ENCODE results near the gene METTL6.

The METTL6 gene

GRCh38 chr3:15467227-15468181 is 40.2 kb upstream of the METTL6 start:
- Histone ChIP-seq H3K4me1 (ENCODE audit: control insufficient read depth, low read length) (no peaks in the 10 kb centered on the region), H3K4me2 (ENCODE audit: low read length) (no peak overlapping the region), H4K20me1 (ENCODE audit: control insufficient read depth, insufficient read depth, low read depth, low read length) (no peaks in the 10 kb centered on the region), H3K4me3 (ENCODE audit: low read length) (no peak overlapping the region), H3K27ac (ENCODE audit: low read depth, low read length) (no peak overlapping the region), H3K9me3 (ENCODE audit: control insufficient read depth, insufficient read depth, low read length) (no peaks in the 10 kb centered on the region), H3K36me3 (ENCODE audit: control insufficient read depth, low read length) (no peaks in the 10 kb centered on the region), H3K79me2 (ENCODE audit: control insufficient read depth, low read length) (no peaks in the 10 kb centered on the region), H3F3A (ENCODE audit: control insufficient read depth, insufficient read depth) (no peaks in the 10 kb centered on the region), H3K9me2 (replicated peaks; ENCODE audit: control insufficient read depth, low read length) (no peaks in the 10 kb centered on the region), H3K27me3 (ENCODE audit: control insufficient read depth, low read length) (peaks cover 20% of the 10 kb centered on the region)
- TF ChIP-seq EZH2phosphoT487 (IDR thresholded peaks at IDR 0.05; ENCODE audit: borderline replicate concordance, low read length): no peak
- no peak for TF ChIP-seq CTCF (IDR thresholded peaks at IDR 0.05; ENCODE audit: low read depth, low read length, poor library complexity, severe bottlenecking)

DNA sequence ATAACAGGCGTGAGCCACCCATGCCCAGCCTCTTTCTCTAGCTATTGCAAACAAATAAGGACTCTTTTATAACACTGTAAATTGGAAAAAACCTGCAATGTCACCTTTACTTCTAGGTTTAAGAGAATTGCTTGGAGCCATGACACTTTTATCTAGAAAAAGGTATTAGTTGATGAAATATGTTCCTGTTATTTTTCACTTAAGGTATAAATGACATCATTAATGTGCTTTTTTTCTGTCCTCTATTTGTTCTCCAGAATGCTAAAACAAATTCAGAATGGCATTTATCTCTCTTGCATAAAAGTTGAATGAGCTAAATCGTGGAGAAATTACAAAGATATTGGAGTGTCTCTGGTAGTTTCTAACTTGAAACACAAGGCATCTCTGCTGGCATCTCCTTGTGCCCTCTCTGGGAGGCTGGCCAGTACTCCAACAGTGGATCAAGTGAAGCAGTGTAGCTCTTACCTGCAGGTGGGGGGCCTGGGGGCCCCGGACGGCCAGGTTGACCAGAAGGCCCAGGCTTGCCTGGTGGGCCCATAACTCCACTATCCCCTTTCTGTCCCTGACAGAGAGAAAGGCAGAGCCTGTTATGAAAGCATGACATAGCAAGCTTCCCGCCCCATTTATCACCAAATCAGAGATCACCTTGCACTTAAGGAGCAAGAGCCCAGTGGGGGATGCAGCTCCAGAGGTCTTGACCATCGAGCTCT is 38.7 kb upstream of the METTL6 start:
- H3K4me3 ChIP-seq (ENCODE audit: low read length): no peak overlapping the region
- no peaks in the 10 kb centered on the region for H3K9me2 ChIP-seq (replicated peaks; ENCODE audit: control insufficient read depth, low read length)
- TF ChIP-seq EZH2phosphoT487 (IDR thresholded peaks at IDR 0.05; ENCODE audit: borderline replicate concordance, low read length) (no peak), CTCF (IDR thresholded peaks at IDR 0.05; ENCODE audit: low read depth, low read length, poor library complexity, severe bottlenecking) (no peak)
- no peaks in the 10 kb centered on the region for H3K9me3 ChIP-seq (ENCODE audit: control insufficient read depth, insufficient read depth, low read length)
- no peaks in the 10 kb centered on the region for H3F3A ChIP-seq (ENCODE audit: control insufficient read depth, insufficient read depth)
- no peaks in the 10 kb centered on the region for H4K20me1 ChIP-seq (ENCODE audit: control insufficient read depth, insufficient read depth, low read depth, low read length)
- H3K36me3 ChIP-seq (ENCODE audit: control insufficient read depth, low read length): no peaks in the 10 kb centered on the region
- H3K27me3 ChIP-seq (ENCODE audit: control insufficient read depth, low read length): peaks cover 17% of the 10 kb centered on the region
- no peaks in the 10 kb centered on the region for H3K79me2 ChIP-seq (ENCODE audit: control insufficient read depth, low read length)
- no peaks in the 10 kb centered on the region for H3K4me1 ChIP-seq (ENCODE audit: control insufficient read depth, low read length)
- H3K27ac ChIP-seq (ENCODE audit: low read depth, low read length): no peak overlapping the region
- H3K4me2 ChIP-seq (ENCODE audit: low read length): no peak overlapping the region

DNA sequence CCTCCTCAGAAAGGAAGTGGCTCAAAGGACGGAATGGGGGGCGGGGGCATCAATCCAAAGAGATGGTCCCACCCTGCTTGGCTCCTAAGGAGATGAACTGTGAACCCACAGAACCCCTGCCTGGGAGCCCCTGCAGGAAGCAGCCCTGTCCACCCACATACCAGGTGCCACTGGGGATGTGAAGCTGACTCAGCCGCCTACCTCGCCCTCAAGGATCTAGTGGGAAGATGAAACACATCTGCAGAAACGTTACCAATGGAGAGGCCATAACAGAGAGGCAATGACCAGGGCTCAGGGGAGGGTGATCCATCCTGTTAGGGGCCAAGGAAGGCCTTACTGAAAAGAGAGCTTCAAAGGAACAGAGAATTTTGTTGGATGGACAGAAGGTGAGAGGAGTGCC is 35.1 kb upstream of the METTL6 start:
- no peaks in the 10 kb centered on the region for H3K9me3 ChIP-seq (ENCODE audit: control insufficient read depth, insufficient read depth, low read length)
- TF ChIP-seq EZH2phosphoT487 (IDR thresholded peaks at IDR 0.05; ENCODE audit: borderline replicate concordance, low read length) (no peak), CTCF (IDR thresholded peaks at IDR 0.05; ENCODE audit: low read depth, low read length, poor library complexity, severe bottlenecking) (no peak)
- H3K9me2 ChIP-seq (replicated peaks; ENCODE audit: control insufficient read depth, low read length): no peaks in the 10 kb centered on the region
- H4K20me1 ChIP-seq (ENCODE audit: control insufficient read depth, insufficient read depth, low read depth, low read length): no peaks in the 10 kb centered on the region
- H3K4me2 ChIP-seq (ENCODE audit: low read length): no peak overlapping the region
- H3K27ac ChIP-seq (ENCODE audit: low read depth, low read length): no peak overlapping the region
- no peaks in the 10 kb centered on the region for H3K36me3 ChIP-seq (ENCODE audit: control insufficient read depth, low read length)
- H3K4me1 ChIP-seq (ENCODE audit: control insufficient read depth, low read length): no peaks in the 10 kb centered on the region
- H3K4me3 ChIP-seq (ENCODE audit: low read length): no peak overlapping the region
- H3K79me2 ChIP-seq (ENCODE audit: control insufficient read depth, low read length): no peaks in the 10 kb centered on the region
- H3K27me3 ChIP-seq (ENCODE audit: control insufficient read depth, low read length): peaks cover 16% of the 10 kb centered on the region
- no peaks in the 10 kb centered on the region for H3F3A ChIP-seq (ENCODE audit: control insufficient read depth, insufficient read depth)
